ENCODE data around the gene MRM2.

The MRM2 gene

GRCh38 chr7:2227699-2228098 is 14.3 kb downstream of the MRM2 start:
- no peak overlapping the region for H3K27ac ChIP-seq
- TF ChIP-seq, protein P1, sequence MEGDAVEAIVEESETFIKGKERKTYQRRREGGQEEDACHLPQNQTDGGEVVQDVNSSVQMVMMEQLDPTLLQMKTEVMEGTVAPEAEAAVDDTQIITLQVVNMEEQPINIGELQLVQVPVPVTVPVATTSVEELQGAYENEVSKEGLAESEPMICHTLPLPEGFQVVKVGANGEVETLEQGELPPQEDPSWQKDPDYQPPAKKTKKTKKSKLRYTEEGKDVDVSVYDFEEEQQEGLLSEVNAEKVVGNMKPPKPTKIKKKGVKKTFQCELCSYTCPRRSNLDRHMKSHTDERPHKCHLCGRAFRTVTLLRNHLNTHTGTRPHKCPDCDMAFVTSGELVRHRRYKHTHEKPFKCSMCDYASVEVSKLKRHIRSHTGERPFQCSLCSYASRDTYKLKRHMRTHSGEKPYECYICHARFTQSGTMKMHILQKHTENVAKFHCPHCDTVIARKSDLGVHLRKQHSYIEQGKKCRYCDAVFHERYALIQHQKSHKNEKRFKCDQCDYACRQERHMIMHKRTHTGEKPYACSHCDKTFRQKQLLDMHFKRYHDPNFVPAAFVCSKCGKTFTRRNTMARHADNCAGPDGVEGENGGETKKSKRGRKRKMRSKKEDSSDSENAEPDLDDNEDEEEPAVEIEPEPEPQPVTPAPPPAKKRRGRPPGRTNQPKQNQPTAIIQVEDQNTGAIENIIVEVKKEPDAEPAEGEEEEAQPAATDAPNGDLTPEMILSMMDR (IDR thresholded peaks at IDR 0.05) = no peak
- no peak for TF ChIP-seq ZFX (IDR thresholded peaks at IDR 0.05; ENCODE audit: borderline replicate concordance)

DNA sequence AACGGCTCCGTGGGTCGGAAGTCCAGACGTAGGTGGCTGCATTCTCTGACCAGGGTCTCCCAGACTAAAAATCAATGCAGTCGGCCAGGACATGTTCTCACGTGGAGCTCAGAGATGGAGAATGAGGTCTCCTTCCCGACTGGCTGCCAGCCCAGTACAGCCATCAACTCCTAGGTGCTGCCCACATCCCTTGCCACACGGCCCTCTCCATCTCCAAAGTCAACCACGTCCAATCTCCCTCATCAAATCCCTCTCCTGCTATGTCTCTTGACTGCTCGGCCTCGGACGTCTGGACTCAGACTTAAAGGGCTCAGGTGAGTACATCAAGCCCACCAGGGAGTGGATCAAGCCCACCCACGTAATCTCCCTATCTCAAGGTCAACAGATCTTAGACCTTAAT is 16.2 kb downstream of the MRM2 start:
- H3K27ac ChIP-seq = no peak overlapping the region
- TF ChIP-seq, protein P1 (IDR thresholded peaks at IDR 0.05) = no peak
- TF ChIP-seq ZFX (IDR thresholded peaks at IDR 0.05; ENCODE audit: borderline replicate concordance) = no peak

- TF ChIP-seq ZFX (IDR thresholded peaks at IDR 0.05; ENCODE audit: borderline replicate concordance) = no peak
- TF ChIP-seq, protein P1 (IDR thresholded peaks at IDR 0.05) = no peak
- no peak overlapping the region for H3K27ac ChIP-seq
Observed at GRCh38 chr7:2225336-2225735, 16.7 kb downstream of the MRM2 start.

- H3K27ac ChIP-seq = no peak overlapping the region
- TF ChIP-seq, protein P1 (IDR thresholded peaks at IDR 0.05) = no peak
- TF ChIP-seq ZFX (IDR thresholded peaks at IDR 0.05; ENCODE audit: borderline replicate concordance) = no peak
Observed at GRCh38 chr7:2224934-2225333, 17.1 kb downstream of the MRM2 start.

- no peak overlapping the region for H3K27ac ChIP-seq
- TF ChIP-seq, protein P1 (IDR thresholded peaks at IDR 0.05) = no peak
- no peak for TF ChIP-seq ZFX (IDR thresholded peaks at IDR 0.05; ENCODE audit: borderline replicate concordance)
Observed at GRCh38 chr7:2224491-2224928, 17.5 kb downstream of the MRM2 start.

DNA sequence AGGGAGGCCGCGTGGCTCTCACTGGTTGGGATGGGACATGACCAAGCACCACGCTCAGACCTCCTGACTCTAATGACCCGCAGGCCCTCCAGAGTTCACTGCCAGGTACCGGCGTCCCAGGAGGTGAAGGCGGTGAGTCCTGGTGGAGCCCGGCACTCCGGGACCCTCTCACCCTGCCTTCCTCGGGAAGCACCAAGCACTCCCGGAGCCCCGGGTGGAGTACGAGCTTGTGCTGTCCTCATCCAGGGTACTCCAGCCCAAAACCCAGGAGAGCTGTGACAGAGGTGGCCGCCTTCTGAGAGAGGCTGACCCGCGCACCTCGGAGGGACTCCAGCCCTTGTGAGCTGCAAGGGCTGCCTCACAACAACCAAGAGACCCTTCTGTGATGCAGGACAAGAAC is 18.7 kb downstream of the MRM2 start:
- no peak overlapping the region for H3K27ac ChIP-seq
- TF ChIP-seq, protein P1 (IDR thresholded peaks at IDR 0.05) = no peak
- TF ChIP-seq ZFX (IDR thresholded peaks at IDR 0.05; ENCODE audit: borderline replicate concordance) = no peak

DNA sequence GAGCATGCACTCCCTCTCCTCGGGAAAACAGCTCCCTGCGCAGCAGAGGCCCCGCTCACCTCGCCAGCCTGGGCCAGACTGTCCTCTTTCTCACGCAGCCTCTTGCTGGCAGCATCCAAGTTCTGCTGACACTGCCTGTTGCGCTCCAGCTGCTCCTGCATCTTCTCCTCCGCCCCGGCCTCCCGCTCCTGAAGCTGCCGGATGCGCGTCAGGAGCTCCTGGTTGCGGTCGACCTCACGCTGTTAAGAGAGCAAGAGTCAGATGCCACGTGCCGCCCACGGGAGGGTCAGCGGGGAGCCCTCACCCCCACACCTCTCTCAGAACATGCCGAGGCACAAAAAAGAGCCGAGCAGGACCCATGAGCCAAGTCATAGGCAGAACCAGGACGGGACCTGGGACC is 19.5 kb downstream of the MRM2 start:
- TF ChIP-seq ZFX (IDR thresholded peaks at IDR 0.05; ENCODE audit: borderline replicate concordance) = no peak
- H3K27ac ChIP-seq = no peak overlapping the region

DNA sequence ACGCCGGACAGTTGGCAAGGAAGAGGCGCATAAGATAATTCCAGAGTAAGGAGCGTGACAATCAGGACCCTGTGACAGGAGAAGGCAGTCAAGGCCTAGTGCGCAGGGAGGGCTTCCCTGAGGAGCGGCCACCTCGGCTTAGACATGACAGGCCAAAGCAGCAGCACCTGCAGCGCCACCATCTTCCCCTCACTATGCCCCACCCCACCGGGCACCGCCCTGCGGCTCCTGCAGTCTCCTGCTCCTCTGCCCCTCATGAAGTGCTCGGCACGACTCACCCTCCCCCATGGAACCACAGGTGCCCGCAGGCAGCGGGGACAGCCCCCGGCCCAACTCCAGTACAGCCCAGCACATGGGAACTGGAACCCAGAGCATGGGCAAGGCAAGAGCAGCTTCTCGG is 21.1 kb downstream of the MRM2 start:
- TF ChIP-seq ZFX (IDR thresholded peaks at IDR 0.05; ENCODE audit: borderline replicate concordance) = no peak
- TF ChIP-seq, protein P1 (IDR thresholded peaks at IDR 0.05) = no peak
- no peak overlapping the region for H3K27ac ChIP-seq
